ENCODE measurements around the gene CDC42.

DNA sequence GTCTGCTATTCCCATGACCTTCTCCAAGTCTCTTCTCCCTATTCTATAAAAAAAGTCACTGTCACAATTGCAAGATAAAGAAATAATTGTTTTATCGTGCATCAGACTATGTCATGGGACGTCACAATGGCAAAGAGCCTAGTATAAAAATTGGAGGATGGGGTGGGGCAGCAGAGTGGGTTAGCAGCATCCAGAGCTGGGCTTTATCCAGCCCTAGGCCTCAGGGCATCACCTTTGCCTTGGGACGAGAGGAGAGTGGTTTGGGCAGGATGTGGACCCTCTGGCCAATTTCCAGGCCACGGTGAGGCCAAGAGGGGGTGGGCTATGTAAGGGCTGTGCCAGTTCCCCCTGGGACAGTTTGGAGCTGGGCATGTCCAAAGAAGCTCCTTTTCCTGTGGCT is 64.7 kb downstream of the CDC42 start:
- TF ChIP-seq EP300 (IDR thresholded peaks at IDR 0.05; ENCODE audit: borderline replicate concordance): no peak
- TF ChIP-seq NFIC (IDR thresholded peaks at IDR 0.05): no peak

All from Ishikawa (cell line).